HL-60 (cell line): ENCODE results near the gene NELFB.

Source experiments
- POLR2AphosphoS5 ChIP-seq: IDR thresholded peaks from 2 replicates; pipeline ENCODE4 v1.6.1; 2012; ENCODE audit warnings: low read depth
- TF ChIP-seq, protein P1 (sequence below): IDR thresholded peaks from one replicate; pipeline ENCODE4 v1.5.1; 2011; ENCODE audit warnings: low read length, control low read depth, inconsistent platforms; ENCODE audit not compliant: insufficient read depth
- TF ChIP-seq, protein P2 (sequence below): IDR thresholded peaks from 2 replicates; pipeline ENCODE4 v1.6.1; 2012; ENCODE audit warnings: low read depth; ENCODE audit not compliant: insufficient replicate concordance

DNA sequence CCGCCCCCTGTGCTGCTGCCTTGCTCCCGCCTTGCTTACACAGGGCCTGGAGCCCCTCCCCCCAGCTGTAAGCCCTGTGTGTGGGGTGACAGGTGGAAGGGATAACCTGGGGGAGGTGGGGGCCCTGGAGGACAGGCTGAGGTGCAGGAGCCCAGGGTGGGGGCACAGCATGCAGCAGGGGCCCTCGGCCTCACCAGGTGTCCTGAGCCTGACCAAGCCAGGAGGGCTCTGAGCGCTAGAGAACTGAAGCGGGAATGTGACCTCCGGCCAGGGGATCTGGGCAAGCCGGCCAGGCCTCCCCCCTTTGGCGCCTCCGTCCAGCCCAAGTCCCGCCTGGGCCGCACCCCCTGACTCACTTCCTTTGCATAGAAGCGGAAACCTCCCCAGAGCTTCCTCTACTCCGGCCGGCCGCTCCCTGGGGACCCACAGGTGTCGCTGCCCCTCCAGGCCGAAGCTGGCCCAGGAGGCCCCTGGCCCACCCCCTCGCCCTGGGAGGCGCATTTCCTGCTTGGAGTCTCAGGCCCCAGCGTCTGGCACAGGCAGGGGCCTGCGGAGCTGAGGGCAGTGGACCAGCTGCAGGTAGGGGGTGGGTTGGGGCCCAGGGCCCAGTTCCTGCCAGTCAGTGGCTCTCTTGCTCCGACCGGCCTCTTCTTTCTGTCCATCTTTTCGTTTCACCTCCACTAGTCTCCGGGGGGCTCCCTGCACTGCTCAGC, 22.4 kb downstream of the NELFB start, which contains the start of gene TOR4A:
- TF ChIP-seq, protein P1, sequence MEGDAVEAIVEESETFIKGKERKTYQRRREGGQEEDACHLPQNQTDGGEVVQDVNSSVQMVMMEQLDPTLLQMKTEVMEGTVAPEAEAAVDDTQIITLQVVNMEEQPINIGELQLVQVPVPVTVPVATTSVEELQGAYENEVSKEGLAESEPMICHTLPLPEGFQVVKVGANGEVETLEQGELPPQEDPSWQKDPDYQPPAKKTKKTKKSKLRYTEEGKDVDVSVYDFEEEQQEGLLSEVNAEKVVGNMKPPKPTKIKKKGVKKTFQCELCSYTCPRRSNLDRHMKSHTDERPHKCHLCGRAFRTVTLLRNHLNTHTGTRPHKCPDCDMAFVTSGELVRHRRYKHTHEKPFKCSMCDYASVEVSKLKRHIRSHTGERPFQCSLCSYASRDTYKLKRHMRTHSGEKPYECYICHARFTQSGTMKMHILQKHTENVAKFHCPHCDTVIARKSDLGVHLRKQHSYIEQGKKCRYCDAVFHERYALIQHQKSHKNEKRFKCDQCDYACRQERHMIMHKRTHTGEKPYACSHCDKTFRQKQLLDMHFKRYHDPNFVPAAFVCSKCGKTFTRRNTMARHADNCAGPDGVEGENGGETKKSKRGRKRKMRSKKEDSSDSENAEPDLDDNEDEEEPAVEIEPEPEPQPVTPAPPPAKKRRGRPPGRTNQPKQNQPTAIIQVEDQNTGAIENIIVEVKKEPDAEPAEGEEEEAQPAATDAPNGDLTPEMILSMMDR = no peak
- TF ChIP-seq POLR2AphosphoS5 = peak; percentile 11
- TF ChIP-seq, protein P2, sequence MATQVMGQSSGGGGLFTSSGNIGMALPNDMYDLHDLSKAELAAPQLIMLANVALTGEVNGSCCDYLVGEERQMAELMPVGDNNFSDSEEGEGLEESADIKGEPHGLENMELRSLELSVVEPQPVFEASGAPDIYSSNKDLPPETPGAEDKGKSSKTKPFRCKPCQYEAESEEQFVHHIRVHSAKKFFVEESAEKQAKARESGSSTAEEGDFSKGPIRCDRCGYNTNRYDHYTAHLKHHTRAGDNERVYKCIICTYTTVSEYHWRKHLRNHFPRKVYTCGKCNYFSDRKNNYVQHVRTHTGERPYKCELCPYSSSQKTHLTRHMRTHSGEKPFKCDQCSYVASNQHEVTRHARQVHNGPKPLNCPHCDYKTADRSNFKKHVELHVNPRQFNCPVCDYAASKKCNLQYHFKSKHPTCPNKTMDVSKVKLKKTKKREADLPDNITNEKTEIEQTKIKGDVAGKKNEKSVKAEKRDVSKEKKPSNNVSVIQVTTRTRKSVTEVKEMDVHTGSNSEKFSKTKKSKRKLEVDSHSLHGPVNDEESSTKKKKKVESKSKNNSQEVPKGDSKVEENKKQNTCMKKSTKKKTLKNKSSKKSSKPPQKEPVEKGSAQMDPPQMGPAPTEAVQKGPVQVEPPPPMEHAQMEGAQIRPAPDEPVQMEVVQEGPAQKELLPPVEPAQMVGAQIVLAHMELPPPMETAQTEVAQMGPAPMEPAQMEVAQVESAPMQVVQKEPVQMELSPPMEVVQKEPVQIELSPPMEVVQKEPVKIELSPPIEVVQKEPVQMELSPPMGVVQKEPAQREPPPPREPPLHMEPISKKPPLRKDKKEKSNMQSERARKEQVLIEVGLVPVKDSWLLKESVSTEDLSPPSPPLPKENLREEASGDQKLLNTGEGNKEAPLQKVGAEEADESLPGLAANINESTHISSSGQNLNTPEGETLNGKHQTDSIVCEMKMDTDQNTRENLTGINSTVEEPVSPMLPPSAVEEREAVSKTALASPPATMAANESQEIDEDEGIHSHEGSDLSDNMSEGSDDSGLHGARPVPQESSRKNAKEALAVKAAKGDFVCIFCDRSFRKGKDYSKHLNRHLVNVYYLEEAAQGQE = no peak
